AG09319 (cell line): ENCODE data around the gene PIP4K2A.

ENCODE experiments used
- DNase-seq: peaks from one replicate; pipeline ENCODE4 v3.0.0-alpha.2; 2010; ENCODE audit warnings: low read depth; ENCODE audit errors: extremely low read depth
- TF ChIP-seq, protein P1 (sequence below): IDR thresholded peaks from 2 replicates; pipeline ENCODE4 v1.5.1; 2011; ENCODE audit warnings: low read depth, mild to moderate bottlenecking, inconsistent platforms, low read length, moderate library complexity

The PIP4K2A gene

DNA sequence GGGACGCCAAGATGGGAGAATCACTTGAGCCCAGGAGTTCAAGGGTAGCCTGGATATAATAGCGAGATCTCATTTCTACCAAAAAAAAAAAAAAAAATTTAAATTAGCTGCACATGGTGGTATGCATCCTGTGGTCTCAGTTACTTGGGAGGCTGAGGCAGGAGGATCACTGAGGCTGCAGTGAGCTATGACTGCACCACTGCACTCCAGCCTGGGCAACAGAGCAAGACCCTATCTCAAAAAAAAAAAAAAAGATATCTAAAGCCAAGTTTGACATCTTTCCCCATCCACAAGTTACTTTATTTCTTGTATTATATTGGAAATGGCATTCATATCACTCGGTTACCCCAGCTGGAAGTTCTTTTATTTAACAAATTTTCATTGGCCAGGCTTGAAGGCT, 3.4 kb upstream of the PIP4K2A start:
- TF ChIP-seq, protein P1, sequence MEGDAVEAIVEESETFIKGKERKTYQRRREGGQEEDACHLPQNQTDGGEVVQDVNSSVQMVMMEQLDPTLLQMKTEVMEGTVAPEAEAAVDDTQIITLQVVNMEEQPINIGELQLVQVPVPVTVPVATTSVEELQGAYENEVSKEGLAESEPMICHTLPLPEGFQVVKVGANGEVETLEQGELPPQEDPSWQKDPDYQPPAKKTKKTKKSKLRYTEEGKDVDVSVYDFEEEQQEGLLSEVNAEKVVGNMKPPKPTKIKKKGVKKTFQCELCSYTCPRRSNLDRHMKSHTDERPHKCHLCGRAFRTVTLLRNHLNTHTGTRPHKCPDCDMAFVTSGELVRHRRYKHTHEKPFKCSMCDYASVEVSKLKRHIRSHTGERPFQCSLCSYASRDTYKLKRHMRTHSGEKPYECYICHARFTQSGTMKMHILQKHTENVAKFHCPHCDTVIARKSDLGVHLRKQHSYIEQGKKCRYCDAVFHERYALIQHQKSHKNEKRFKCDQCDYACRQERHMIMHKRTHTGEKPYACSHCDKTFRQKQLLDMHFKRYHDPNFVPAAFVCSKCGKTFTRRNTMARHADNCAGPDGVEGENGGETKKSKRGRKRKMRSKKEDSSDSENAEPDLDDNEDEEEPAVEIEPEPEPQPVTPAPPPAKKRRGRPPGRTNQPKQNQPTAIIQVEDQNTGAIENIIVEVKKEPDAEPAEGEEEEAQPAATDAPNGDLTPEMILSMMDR: no peak
- no peak for DNase-seq

DNA sequence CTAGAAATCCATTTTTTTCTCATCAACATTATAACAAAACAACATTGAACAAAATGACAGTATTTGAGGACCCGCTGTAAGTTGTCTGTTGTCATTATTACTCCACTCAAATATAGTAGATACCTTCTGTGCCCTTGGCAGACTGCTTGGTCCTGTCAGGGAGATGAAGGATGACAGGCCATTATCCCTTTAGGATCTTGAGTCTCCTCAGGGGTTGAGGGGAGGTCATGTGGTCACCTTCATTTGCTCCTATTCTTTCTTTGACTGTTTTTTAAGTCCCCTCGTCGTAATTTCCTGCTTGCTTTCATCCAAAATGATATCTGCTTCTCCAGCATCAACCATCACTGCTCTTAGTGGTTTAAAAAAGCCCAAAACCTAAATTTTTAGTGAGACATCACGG, 2.6 kb upstream of the PIP4K2A start:
- no peak for DNase-seq
- TF ChIP-seq, protein P1: no peak

DNA sequence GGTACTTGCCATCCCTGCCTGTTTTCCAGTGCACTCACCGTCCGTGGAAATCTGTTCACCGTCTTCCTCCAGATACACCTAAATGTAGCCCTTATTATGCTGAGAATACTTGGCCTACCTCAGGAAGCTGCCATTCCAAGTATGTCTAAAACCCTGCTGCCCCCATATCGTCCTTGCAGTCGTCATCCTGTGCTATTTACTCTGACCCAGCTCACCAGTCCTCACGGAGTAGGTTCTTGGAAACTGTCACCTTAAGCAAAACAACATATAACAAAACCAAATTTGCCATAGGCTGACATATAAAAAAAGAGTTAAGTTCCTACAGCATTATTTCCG, 880 bp upstream of the PIP4K2A start:
- TF ChIP-seq, protein P1: no peak
- no peak for DNase-seq

DNA sequence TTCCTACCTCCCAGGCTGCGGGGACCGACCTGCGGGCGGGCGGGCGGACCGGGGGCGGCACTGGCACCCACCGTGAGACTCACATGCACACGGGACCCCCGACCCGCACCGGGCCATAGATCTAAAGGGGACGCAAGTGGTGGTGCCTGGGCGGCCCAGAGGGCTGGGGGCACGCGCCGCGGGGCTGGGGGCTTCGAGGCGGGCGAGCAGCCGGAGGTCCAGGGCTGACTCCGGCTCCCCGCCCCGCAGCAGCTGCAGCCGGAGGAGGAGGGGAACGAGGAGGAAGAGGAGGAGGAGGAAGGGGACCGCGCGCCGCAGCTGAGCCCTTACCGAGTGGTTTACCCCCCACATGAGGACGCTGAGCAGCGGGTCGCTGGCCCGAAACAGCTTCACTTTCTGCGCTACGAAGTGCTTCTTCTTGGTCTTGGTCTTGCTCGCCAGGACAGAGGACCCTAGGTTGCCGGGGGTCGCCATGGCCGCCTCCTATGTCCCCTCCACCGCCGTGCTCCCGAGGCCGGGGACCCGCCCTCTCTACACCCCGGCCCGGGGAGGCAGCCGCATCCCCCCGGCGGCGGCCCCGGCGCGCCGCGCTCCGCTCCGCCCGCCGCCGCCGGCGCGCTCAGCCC, 412 bp downstream of the PIP4K2A start:
- DNase-seq: no peak
- TF ChIP-seq, protein P1: no peak

DNA sequence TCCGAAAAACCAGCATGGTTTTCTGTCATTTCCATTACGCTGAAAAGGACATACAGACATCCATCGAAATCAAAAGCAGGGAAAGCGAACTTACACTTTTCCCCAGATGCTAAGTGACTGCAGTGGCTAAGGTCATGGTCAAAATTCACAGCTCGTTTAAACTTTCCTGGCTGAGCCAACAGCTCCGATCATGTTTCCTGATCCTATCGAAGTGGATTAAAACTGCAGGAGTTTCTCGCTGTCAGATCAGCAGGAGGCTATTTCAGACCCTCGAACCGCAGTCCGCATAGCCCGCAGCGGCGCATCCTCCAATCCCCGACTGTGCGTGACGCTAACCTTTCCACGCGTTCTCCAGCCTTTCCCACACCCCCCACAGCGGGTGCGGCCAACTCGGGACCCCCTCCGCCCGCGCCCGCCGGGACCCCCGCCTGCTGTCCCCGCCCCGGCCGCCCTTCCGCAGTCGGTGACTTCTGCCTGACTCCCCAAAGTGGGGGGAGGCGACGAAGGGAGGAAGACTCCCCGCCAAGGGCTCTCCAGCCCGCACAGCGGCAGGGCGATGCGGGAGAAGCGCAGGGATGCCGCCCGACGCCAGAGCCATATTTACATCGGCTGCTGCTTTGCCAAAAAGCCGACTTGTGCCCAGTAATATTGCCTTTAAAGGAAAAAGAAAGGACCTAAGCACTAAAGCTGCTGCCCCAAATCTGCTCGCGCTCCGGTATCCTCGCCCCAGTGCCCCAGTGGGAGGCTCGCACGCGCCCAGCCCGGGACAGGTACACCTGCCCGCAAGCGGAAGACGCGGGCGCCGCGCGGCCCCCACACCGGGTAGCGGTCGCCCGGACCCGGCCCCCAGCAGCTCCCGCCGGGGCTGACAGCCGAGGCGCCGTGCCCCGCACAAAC, 1.2 kb downstream of the PIP4K2A start:
- TF ChIP-seq, protein P1: no peak
- DNase-seq: no peak

DNA sequence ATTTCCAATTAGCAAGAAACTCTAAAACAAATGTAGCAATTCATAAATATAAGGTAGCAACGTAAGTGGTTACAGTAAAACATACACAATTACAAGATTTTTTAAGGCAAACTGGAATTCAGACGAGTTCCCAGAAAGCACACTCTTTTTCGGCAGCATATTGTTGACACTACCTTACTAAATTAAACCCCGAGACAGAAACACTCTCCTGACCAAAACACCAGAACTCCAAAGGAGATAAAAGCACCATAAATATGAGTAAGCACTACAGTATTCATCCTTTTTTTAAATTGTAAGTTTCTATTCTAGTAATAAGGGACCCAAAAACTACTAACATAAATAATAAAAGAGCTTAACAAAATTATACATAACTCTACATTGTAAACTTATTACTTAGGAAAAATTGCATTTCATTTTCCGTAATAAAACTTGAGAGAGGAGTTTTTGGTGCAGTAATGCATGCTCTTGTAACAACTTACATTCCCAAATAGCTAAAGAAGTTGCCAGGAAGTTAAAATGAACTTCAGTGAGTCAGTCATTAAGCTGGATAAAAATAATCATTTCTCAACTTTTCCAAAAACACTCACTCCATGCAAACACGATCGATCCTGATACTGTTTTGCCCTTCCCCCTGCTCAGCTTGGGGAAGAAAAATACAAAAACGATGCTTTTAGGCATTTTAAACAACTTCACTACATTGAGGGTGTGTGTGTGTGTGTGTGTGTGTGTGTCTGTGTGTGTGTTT, 2.0 kb downstream of the PIP4K2A start:
- DNase-seq: no peak

More for the DNA sequence above, 2.0 kb downstream of the PIP4K2A start:
- TF ChIP-seq, protein P1: no peak
